Activated CD4-positive, alpha-beta T cell treated with anti-CD3 and anti-CD28 coated beads, Interleukin-2, Interleukin-4, amounts not matched to agents 100 ng/mL and 50 ng/mL, durations not matched to agents 16 hours and 8 hours (primary cell): ENCODE measurements around the gene CCBE1.
"Not testable (repeated sequence)": the region's sequence is repeated elsewhere in the genome, so short reads cannot be mapped to it uniquely, and the experiment has no call there.

ENCODE experiments used
- DNase-seq: peaks from one replicate; pipeline ENCODE4 v3.0.0-alpha.2; 2020; ENCODE audit warnings: low spot score

CCBE1 gene

GRCh38 chr18:59697236-59697932, at the start of gene CCBE1:
Gene CCBE1 (minus strand): TSS chr18:59697423.
- peak; percentile 61 for DNase-seq

GRCh38 chr18:59744271-59744721, 47.1 kb upstream of the CCBE1 start:
- no peak for DNase-seq

GRCh38 chr18:59743566-59743965, 46.3 kb upstream of the CCBE1 start:
- DNase-seq = no peak

GRCh38 chr18:59742325-59743111, 45.3 kb upstream of the CCBE1 start:
- no peak for DNase-seq

GRCh38 chr18:59740141-59740540, 42.9 kb upstream of the CCBE1 start:
- no peak for DNase-seq

GRCh38 chr18:59737776-59738300, 40.6 kb upstream of the CCBE1 start:
- no peak for DNase-seq

GRCh38 chr18:59737335-59737734, 40.1 kb upstream of the CCBE1 start:
- not testable (repeated sequence) for DNase-seq

- DNase-seq = no peak
These were observed 38.8 kb upstream of the CCBE1 start for GRCh38 chr18:59736061-59736460.

- no peak for DNase-seq
These were observed 38.1 kb upstream of the CCBE1 start for GRCh38 chr18:59735269-59735860.

- no peak for DNase-seq
These were observed 36.2 kb upstream of the CCBE1 start for GRCh38 chr18:59733421-59733820.

GRCh38 chr18:59730896-59731295, 33.7 kb upstream of the CCBE1 start:
- no peak for DNase-seq

- no peak for DNase-seq
These were observed 32.6 kb upstream of the CCBE1 start for GRCh38 chr18:59729781-59730180.

GRCh38 chr18:59728816-59729215, 31.6 kb upstream of the CCBE1 start:
- no peak for DNase-seq

GRCh38 chr18:59725142-59725541, 27.9 kb upstream of the CCBE1 start:
- DNase-seq = no peak

GRCh38 chr18:59724103-59724502, 26.9 kb upstream of the CCBE1 start:
- DNase-seq = no peak

- no peak for DNase-seq
These were observed 24.7 kb upstream of the CCBE1 start for GRCh38 chr18:59721931-59722330.

GRCh38 chr18:59721211-59721610, 24.0 kb upstream of the CCBE1 start:
- DNase-seq = no peak

- no peak for DNase-seq
These were observed 22.4 kb upstream of the CCBE1 start for GRCh38 chr18:59719544-59720181.

GRCh38 chr18:59718464-59719157, 21.4 kb upstream of the CCBE1 start:
- no peak for DNase-seq

GRCh38 chr18:59718108-59718463, 20.9 kb upstream of the CCBE1 start:
- no peak for DNase-seq

GRCh38 chr18:59717291-59717690, 20.1 kb upstream of the CCBE1 start:
- no peak for DNase-seq

GRCh38 chr18:59715966-59716369, 18.7 kb upstream of the CCBE1 start:
- DNase-seq = no peak
